Panc1 (cell line): Measurements from ENCODE around the gene MROH2A. TPM values are rescaled to one million over a fixed set of nuclear protein-coding genes. Genes with fewer than 3 reads are reported as not detected.

ENCODE experiments used
- ATAC-seq: fragments of 200-7000 bp; cut with Tn5 transposase; 2 replicates; pipeline ENCODE4 v1.9.1; 2020; ENCODE audit warnings: mild to moderate bottlenecking, moderate library complexity
- BruUV-seq: library from RNA; stranded (reverse); fragments of 400-500 nt; replicated peaks from 2 replicates; lab custom pipeline; 2021; lab: Mats Ljungman, UMichigan
- CTCF ChIA-PET: fragments of 300-600 bp; sonication (Branson Sonifier 250); formaldehyde crosslinking; loops from one replicate; lab custom pipeline; 2022; ENCODE audit warnings: antibody characterized with exemption; lab: Charles Lee
- POLR2A ChIA-PET: fragments of 300-600 bp; sonication (Branson Sonifier 250); formaldehyde crosslinking; loops from one replicate; lab custom pipeline; 2022; ENCODE audit warnings: antibody characterized with exemption; lab: Charles Lee
- DNase-seq: peaks from one replicate; pipeline ENCODE4 v3.0.0-alpha.2; 2010; ENCODE audit warnings: low read depth, low spot score
- H3K27ac ChIP-seq: 2 replicates; pipeline ENCODE4 v1.5.1; 2011; ENCODE audit warnings: mild to moderate bottlenecking, low read length, inconsistent platforms
- H3K27me3 ChIP-seq: fragments of 200-500 bp; sonication (Bioruptor generic); 2 replicates; pipeline ENCODE4 v1.6.0; 2014; ENCODE audit warnings: low read length, inconsistent platforms; ENCODE audit not compliant: control insufficient read depth, insufficient read depth
- H3K36me3 ChIP-seq: fragments of 200-500 bp; sonication (Bioruptor generic); 2 replicates; pipeline ENCODE4 v1.5.1; 2014; ENCODE audit warnings: inconsistent platforms, mild to moderate bottlenecking, low read length, moderate library complexity; ENCODE audit not compliant: control insufficient read depth, insufficient read depth
- H3K4me1 ChIP-seq: 2 replicates; pipeline ENCODE4 v1.5.1; 2011; ENCODE audit warnings: inconsistent platforms, mild to moderate bottlenecking, low read length, moderate library complexity; ENCODE audit not compliant: control insufficient read depth, insufficient read depth
- H3K4me3 ChIP-seq, 2 experiments: 2 replicates each; pipeline ENCODE4 v1.5.1; 2011 to 2012; ENCODE audit warnings: low read depth in 2 of 2, low read length in 2 of 2, mild to moderate bottlenecking in 2 of 2, inconsistent platforms in 1 of 2, moderate library complexity in 1 of 2
- H3K9me3 ChIP-seq: fragments of 200-500 bp; sonication (Bioruptor generic); 2 replicates; pipeline ENCODE4 v1.5.1; 2014; ENCODE audit warnings: low read depth, mild to moderate bottlenecking, inconsistent platforms, low read length, moderate library complexity; ENCODE audit not compliant: control insufficient read depth, insufficient read depth
- POLR2AphosphoS5 ChIP-seq: IDR thresholded peaks from 2 replicates; pipeline ENCODE4 v1.6.1; 2012; ENCODE audit warnings: mild to moderate bottlenecking, low read depth, low read length, moderate library complexity
- SIN3A ChIP-seq: IDR thresholded peaks from 2 replicates; pipeline ENCODE4 v1.6.1; 2012; ENCODE audit warnings: low read depth, mild to moderate bottlenecking, low read length, moderate library complexity, borderline replicate concordance; ENCODE audit not compliant: insufficient read depth
- TCF7L2 ChIP-seq: IDR thresholded peaks from 2 replicates; pipeline ENCODE4 v1.6.1; 2011; ENCODE audit warnings: mild to moderate bottlenecking, low read depth, low read length, inconsistent platforms
- in situ Hi-C: cut with HindIII; loops from 2 replicates; pipeline ENCODE4 v1.10.0; 2016; ENCODE audit warnings: low sequenced_read_pairs, low pct_unique_long_range_greater_than_20kb
- intact Hi-C: fragments of 100-400 bp; cut with micrococcal nuclease; formaldehyde crosslinking; loops from one replicate; pipeline ENCODE4 v1.10.0; 2022; ENCODE audit not compliant: unreplicated experiment
- total RNA-seq: library from RNA; stranded (reverse); gene quantifications from one replicate; pipeline ENCODE4 v1.2.1, GENCODE V29; 2021; ENCODE audit not compliant: unreplicated experiment
- TF ChIP-seq, protein P1 (sequence below): fragments of 450-650 bp; IDR thresholded peaks from 2 replicates; pipeline ENCODE4 v1.5.1; 2017; ENCODE audit warnings: mild to moderate bottlenecking
- TF ChIP-seq, protein P2 (sequence below), 2 experiments: IDR thresholded peaks; 2 replicates each; pipeline ENCODE4 v1.6.1; 2011 to 2012; ENCODE audit warnings: low read depth in 2 of 2, control low read depth in 1 of 2, low read length in 1 of 2, mild to moderate bottlenecking in 1 of 2, moderate library complexity in 1 of 2; ENCODE audit not compliant: insufficient read depth in 1 of 2

Gene MROH2A
- total RNA-seq, 1 experiment from 2014 or later = not detected

DNA sequence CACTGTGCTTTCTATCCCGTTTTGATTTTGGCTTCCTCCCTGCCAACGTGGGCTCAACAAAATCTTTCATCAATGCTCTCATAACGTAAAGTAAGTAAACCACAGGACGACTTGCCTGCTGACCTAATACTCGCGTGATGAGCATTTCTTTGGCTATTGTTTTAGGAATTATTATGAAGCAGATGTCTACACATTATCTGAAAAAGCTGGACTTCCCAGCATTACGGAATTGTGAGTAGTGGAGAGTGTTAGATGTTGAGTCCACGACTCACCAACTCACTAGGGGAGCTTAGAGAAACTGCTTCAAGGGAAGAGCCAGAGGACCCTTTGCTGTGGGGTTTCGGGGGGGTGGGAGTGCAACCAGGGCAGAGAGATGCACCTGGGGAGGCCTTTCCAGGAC, 54.3 kb downstream of the MROH2A start:
- H3K9me3 ChIP-seq = no peaks in the 10 kb centered on the region
- peaks cover 40% of the 10 kb centered on the region for H3K4me1 ChIP-seq
- no peak for ATAC-seq
- DNase-seq = no peak
- ChIA-PET CTCF (interaction anchor here (0.5 to 1.3 kb wide), 9 partner anchors 59 to 445 kb away, joined by 3 to 8 read pairs (median 4); no protein-coding TSS in a partner anchor), POLR2A (interaction anchor here (0.6 to 0.7 kb wide), 3 partner anchors 34 to 716 kb away, joined by 4 to 26 read pairs (median 8); no protein-coding TSS in a partner anchor)
- no peaks in the 10 kb centered on the region for H3K27me3 ChIP-seq
- peaks cover 3% of the 10 kb centered on the region for H3K36me3 ChIP-seq
- BruUV-seq = no TSS peak
- in situ Hi-C loops (no loop called here), intact Hi-C loops (no loop called here)
- TF ChIP-seq SIN3A (no peak), POLR2AphosphoS5 (no peak), TCF7L2 (no peak)
- TF ChIP-seq, protein P1, sequence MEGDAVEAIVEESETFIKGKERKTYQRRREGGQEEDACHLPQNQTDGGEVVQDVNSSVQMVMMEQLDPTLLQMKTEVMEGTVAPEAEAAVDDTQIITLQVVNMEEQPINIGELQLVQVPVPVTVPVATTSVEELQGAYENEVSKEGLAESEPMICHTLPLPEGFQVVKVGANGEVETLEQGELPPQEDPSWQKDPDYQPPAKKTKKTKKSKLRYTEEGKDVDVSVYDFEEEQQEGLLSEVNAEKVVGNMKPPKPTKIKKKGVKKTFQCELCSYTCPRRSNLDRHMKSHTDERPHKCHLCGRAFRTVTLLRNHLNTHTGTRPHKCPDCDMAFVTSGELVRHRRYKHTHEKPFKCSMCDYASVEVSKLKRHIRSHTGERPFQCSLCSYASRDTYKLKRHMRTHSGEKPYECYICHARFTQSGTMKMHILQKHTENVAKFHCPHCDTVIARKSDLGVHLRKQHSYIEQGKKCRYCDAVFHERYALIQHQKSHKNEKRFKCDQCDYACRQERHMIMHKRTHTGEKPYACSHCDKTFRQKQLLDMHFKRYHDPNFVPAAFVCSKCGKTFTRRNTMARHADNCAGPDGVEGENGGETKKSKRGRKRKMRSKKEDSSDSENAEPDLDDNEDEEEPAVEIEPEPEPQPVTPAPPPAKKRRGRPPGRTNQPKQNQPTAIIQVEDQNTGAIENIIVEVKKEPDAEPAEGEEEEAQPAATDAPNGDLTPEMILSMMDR = no peak
- TF ChIP-seq, protein P2, sequence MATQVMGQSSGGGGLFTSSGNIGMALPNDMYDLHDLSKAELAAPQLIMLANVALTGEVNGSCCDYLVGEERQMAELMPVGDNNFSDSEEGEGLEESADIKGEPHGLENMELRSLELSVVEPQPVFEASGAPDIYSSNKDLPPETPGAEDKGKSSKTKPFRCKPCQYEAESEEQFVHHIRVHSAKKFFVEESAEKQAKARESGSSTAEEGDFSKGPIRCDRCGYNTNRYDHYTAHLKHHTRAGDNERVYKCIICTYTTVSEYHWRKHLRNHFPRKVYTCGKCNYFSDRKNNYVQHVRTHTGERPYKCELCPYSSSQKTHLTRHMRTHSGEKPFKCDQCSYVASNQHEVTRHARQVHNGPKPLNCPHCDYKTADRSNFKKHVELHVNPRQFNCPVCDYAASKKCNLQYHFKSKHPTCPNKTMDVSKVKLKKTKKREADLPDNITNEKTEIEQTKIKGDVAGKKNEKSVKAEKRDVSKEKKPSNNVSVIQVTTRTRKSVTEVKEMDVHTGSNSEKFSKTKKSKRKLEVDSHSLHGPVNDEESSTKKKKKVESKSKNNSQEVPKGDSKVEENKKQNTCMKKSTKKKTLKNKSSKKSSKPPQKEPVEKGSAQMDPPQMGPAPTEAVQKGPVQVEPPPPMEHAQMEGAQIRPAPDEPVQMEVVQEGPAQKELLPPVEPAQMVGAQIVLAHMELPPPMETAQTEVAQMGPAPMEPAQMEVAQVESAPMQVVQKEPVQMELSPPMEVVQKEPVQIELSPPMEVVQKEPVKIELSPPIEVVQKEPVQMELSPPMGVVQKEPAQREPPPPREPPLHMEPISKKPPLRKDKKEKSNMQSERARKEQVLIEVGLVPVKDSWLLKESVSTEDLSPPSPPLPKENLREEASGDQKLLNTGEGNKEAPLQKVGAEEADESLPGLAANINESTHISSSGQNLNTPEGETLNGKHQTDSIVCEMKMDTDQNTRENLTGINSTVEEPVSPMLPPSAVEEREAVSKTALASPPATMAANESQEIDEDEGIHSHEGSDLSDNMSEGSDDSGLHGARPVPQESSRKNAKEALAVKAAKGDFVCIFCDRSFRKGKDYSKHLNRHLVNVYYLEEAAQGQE (IDR thresholded peaks at IDR 0.05; ENCODE audit: insufficient read depth in 1 of 2, low read depth in 2 of 2, low read length in 1 of 2) = no peak
- H3K4me3 ChIP-seq = no peak overlapping the region
- H3K27ac ChIP-seq = peak overlapping the region; percentile 83

DNA sequence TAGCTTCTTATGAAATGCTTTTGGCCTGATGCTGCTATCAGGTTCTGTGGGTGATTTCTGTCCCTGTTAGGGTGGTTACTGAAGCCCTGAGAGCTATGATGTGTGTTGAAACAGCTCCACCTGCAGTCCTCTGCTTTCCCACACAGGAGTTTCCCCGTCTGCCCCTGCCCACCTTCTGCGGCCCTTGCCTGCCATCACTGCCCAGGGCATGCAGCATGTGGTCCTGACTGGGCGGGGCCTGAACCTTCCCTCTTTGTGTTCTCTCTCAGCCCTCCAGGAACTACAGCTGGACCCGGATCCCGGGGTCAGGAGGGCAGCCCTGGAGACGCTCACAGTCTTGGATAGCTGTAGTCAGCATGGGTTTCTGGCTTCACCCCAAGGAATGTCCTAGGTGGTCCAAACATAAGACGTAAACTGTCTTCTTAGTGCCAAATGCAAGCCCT, 54.8 kb downstream of the MROH2A start:
- TF ChIP-seq, protein P1 = peak; percentile 78
- TF ChIP-seq TCF7L2 = no peak
- in situ Hi-C loops = no loop called here
- BruUV-seq = no TSS peak
- peak; percentile 87 for ATAC-seq
- CTCF ChIA-PET = interaction anchor here (0.5 to 1.3 kb wide), 10 partner anchors 60 to 446 kb away, joined by 3 to 8 read pairs (median 4); no protein-coding TSS in a partner anchor
- no peak for DNase-seq
- POLR2A ChIA-PET = interaction anchor here (0.6 to 0.7 kb wide), 2 partner anchors 467 to 715 kb away, joined by 4 to 26 read pairs; no protein-coding TSS in a partner anchor
- intact Hi-C loops = no loop called here
- Histone ChIP-seq H3K27me3 (no peaks in the 10 kb centered on the region), H3K36me3 (peaks cover 6% of the 10 kb centered on the region), H3K27ac (peak overlapping the region; percentile 83), H3K9me3 (no peaks in the 10 kb centered on the region), H3K4me3 (0 out of 4 replicates have a peak overlapping the region, but pooled peaks of 1 of the 2 experiments have one; percentile 8), H3K4me1 (peaks cover 45% of the 10 kb centered on the region)
